Endothelial cell of umbilical vein (primary cell): ENCODE results near the gene POU5F1.
"Not testable (repeated sequence)": the region's sequence is repeated elsewhere in the genome, so short reads cannot be mapped to it uniquely, and the experiment has no call there.

Experiments
- EZH2 ChIP-seq: IDR thresholded peaks from 2 replicates; pipeline ENCODE4 v1.6.1; 2012; ENCODE audit warnings: borderline replicate concordance, low read depth, mild to moderate bottlenecking, moderate library complexity, low read length, inconsistent platforms; ENCODE audit not compliant: severe bottlenecking
- POLR2A ChIP-seq: IDR thresholded peaks from 2 replicates; pipeline ENCODE4 v1.6.1; 2012; ENCODE audit warnings: low read depth, mild to moderate bottlenecking, control low read depth, low read length
- TF ChIP-seq, protein P1 (sequence below), 2 donors: IDR thresholded peaks; 1 replicate in 1 of 2; 2 replicates in 1 of 2; pipeline ENCODE4 v1.5.1; 2011; ENCODE audit warnings: low read length in 2 of 2, mild to moderate bottlenecking in 2 of 2, moderate library complexity in 2 of 2, control low read depth in 1 of 2, inconsistent platforms in 1 of 2, low read depth in 1 of 2; ENCODE audit not compliant: insufficient read depth in 1 of 2; ENCODE audit errors: extremely low read depth in 1 of 2

DNA sequence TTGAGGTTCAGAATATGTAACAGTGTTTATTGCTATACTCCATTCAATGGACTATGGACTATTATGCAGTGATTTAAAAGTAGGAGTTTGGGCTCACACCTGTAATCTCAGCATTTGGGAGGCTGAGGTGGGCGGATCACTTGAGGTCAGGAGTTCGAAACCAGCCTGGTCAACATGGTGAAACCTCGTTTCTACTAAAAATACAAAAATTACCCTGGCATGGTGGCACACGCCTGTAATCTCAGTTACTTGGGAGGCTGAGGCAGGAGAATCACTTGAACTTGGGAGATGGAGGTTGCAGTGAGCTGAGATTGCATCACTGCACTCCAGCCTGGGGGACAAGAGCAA, 28.6 kb upstream of the POU5F1 start:
- not testable (repeated sequence) for TF ChIP-seq EZH2, POLR2A
- TF ChIP-seq, protein P1, sequence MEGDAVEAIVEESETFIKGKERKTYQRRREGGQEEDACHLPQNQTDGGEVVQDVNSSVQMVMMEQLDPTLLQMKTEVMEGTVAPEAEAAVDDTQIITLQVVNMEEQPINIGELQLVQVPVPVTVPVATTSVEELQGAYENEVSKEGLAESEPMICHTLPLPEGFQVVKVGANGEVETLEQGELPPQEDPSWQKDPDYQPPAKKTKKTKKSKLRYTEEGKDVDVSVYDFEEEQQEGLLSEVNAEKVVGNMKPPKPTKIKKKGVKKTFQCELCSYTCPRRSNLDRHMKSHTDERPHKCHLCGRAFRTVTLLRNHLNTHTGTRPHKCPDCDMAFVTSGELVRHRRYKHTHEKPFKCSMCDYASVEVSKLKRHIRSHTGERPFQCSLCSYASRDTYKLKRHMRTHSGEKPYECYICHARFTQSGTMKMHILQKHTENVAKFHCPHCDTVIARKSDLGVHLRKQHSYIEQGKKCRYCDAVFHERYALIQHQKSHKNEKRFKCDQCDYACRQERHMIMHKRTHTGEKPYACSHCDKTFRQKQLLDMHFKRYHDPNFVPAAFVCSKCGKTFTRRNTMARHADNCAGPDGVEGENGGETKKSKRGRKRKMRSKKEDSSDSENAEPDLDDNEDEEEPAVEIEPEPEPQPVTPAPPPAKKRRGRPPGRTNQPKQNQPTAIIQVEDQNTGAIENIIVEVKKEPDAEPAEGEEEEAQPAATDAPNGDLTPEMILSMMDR (IDR thresholded peaks at IDR 0.05; ENCODE audit: extremely low read depth in 1 of 2, insufficient read depth in 1 of 2, low read depth in 1 of 2, low read length in 2 of 2): not testable (repeated sequence)
